Upper lobe of left lung (tissue), 6 donors: ENCODE data around the gene LRP5. TPM values are rescaled to one million over a fixed set of nuclear protein-coding genes. Genes with fewer than 3 reads are reported as not detected.

Source experiments
- ATAC-seq, 2 donors: fragments of 200-7000 bp; cut with Tn5 transposase; one replicate each; pipeline ENCODE4 v1.9.1; 2022; ENCODE audit warnings: mild to moderate bottlenecking in 2 of 2, moderate library complexity in 2 of 2; ENCODE audit not compliant: low FRiP score in 2 of 2
- DNase-seq, 2 donors: peaks; one replicate each; pipeline ENCODE4 v3.0.0-alpha.2; 2019 to 2020
- H3K27ac ChIP-seq, 4 donors: fragments of 200-600 bp; sonication (generic); one replicate each; pipeline ENCODE4 v1.5.1; 2016 to 2019
- H3K27me3 ChIP-seq, 4 donors: fragments of 200-600 bp; sonication (generic); one replicate each; pipeline ENCODE4 v1.5.1; 2017 to 2019
- H3K36me3 ChIP-seq, 4 donors: fragments of 200-600 bp; sonication (generic); one replicate each; pipeline ENCODE4 v1.5.1; 2016 to 2019
- H3K4me1 ChIP-seq, 4 donors: fragments of 200-600 bp; sonication (generic); one replicate each; pipeline ENCODE4 v1.5.1; 2018 to 2019
- H3K4me3 ChIP-seq, 4 donors: fragments of 200-600 bp; sonication (generic); one replicate each; pipeline ENCODE4 v1.5.1; 2017 to 2019; ENCODE audit warnings: mild to moderate bottlenecking in 2 of 4, moderate library complexity in 1 of 4
- H3K9me3 ChIP-seq, 4 donors: fragments of 200-600 bp; sonication (generic); one replicate each; pipeline ENCODE4 v1.5.1; 2018 to 2019
- EP300 ChIP-seq, 4 donors: sonication (generic); formaldehyde crosslinking; IDR thresholded peaks; one replicate each; pipeline ENCODE4 v1.5.1; 2017; ENCODE audit warnings: antibody characterized with exemption in 4 of 4, control low read depth in 2 of 4
- POLR2A ChIP-seq, 4 donors: fragments of 450-650 bp; IDR thresholded peaks; one replicate each; pipeline ENCODE4 v1.5.1; 2016 to 2017; ENCODE audit warnings: antibody characterized with exemption in 4 of 4, mild to moderate bottlenecking in 2 of 4
- POLR2AphosphoS5 ChIP-seq, 2 donors: sonication (generic); formaldehyde crosslinking; IDR thresholded peaks; one replicate each; pipeline ENCODE4 v1.5.1; 2017; ENCODE audit warnings: antibody characterized with exemption in 2 of 2
- WGBS, 2 donors: methylation state at CpG; one replicate each; pipeline ENCODE4 v1.1.5; 2017 to 2018; 5-methylcytosine and 5-hydroxymethylcytosine counted together
- total RNA-seq, 6 donors: library from RNA; depleted of rRNA in 4 of 6; stranded (reverse); fragments of >200 nt in 4 of 6; gene quantifications; one replicate each; pipeline versions ENCODE4 v1.1.0 to v1.2.1, GENCODE V29; 2016 to 2021
- TF ChIP-seq, protein P1 (sequence below), 6 experiments: fragments of 450-650 bp in 4 of 6; fragments of 200-600 bp in 2 of 6; sonication (generic) in 2 of 6; IDR thresholded peaks; one replicate each; pipeline ENCODE4 v1.5.1; 2016 to 2019; ENCODE audit warnings: antibody characterized with exemption in 6 of 6
- donor health status: DM: no; HTN: no; CAD: no; lungs with moderate emphysema.
- donor health status: DM: no; HTN: yes; CAD: no; lungs with severe emphysema.

Gene LRP5
- total RNA-seq, 6 donors from 2014 or later, result 51.5 to 79.4 (median 67.6) TPM

DNA sequence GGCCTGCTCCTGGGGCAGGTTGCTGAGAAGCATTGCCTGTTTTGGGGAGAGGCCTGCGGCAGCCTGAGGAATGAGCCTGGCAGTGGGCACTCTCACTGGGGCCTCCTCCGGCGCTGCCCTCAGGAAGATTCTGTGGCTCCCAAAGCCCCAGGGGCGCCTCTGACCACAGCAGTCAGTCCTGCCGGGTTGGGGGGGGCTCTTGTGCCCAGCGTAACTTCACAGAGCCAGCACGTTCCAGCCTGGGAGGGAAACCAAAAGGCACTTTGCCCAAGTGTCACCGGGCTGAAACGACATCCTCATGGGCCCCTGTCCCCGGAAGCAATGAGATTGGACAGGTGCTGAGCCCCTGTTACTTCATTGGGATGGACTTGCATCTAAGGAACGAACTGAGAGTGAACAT, 4.3 kb upstream of the LRP5 start:
- WGBS, 2 donors, result 74 to 80% methylated on average over 1 to 11 of the region's 11 CpGs
- H3K4me1 ChIP-seq, result peaks cover 3 to 10% (median 6%) of the 10 kb centered on the region in 4 donors
- no peaks in the 10 kb centered on the region for H3K36me3 ChIP-seq
- no peak overlapping the region for H3K27ac ChIP-seq
- TF ChIP-seq EP300 (IDR thresholded peaks at IDR 0.05) (no peak), POLR2A (IDR thresholded peaks at IDR 0.05) (no peak), POLR2AphosphoS5 (IDR thresholded peaks at IDR 0.05) (no peak)
- TF ChIP-seq, protein P1, sequence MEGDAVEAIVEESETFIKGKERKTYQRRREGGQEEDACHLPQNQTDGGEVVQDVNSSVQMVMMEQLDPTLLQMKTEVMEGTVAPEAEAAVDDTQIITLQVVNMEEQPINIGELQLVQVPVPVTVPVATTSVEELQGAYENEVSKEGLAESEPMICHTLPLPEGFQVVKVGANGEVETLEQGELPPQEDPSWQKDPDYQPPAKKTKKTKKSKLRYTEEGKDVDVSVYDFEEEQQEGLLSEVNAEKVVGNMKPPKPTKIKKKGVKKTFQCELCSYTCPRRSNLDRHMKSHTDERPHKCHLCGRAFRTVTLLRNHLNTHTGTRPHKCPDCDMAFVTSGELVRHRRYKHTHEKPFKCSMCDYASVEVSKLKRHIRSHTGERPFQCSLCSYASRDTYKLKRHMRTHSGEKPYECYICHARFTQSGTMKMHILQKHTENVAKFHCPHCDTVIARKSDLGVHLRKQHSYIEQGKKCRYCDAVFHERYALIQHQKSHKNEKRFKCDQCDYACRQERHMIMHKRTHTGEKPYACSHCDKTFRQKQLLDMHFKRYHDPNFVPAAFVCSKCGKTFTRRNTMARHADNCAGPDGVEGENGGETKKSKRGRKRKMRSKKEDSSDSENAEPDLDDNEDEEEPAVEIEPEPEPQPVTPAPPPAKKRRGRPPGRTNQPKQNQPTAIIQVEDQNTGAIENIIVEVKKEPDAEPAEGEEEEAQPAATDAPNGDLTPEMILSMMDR (IDR thresholded peaks at IDR 0.05), result no peak
- no peak overlapping the region for H3K4me3 ChIP-seq
- H3K9me3 ChIP-seq, result no peaks in the 10 kb centered on the region
- H3K27me3 ChIP-seq, result peaks cover 0 to 3% (median 0%) of the 10 kb centered on the region in 4 donors
- ATAC-seq (no peak), DNase-seq (peak in 1 of 2 donors; percentile 70)

DNA sequence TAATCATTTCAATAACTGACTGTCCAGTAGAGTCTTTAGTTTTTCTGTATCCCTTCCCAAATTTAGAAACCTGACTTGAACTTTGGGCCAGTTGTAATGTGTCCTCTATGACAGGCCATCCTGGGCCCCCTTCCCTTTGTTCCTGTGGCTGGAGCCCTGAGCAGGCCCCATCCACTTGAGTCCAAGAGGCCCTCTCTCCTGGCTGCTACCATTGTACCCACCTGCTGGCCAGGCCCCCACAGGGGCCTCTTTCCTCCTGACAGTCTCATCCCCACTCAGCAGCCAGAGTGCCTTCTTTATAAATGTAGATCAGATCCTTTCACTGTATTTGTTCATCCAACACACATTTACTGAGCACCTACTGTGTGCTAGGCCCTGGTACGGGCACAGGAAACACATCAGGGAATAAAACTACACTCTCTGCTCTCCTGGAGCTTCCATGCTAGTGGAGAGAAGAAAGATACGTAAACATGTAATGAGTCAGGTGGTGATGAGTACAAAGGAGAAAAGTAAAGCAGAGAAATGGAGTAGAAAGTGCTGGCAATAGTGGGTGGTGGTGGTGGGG, 2.7 kb upstream of the LRP5 start:
- DNase-seq, result no peak
- WGBS, 2 donors, result 82 to 97% methylated on average over 2 of the region's 2 CpGs
- ATAC-seq, result no peak
- Histone ChIP-seq H3K4me1 (peaks cover 14 to 25% (median 18%) of the 10 kb centered on the region in 4 donors), H3K36me3 (no peaks in the 10 kb centered on the region), H3K4me3 (no peak overlapping the region), H3K27me3 (peaks cover 0 to 5% (median 0%) of the 10 kb centered on the region in 4 donors), H3K27ac (no peak overlapping the region), H3K9me3 (no peaks in the 10 kb centered on the region)
- TF ChIP-seq EP300 (IDR thresholded peaks at IDR 0.05) (no peak), POLR2AphosphoS5 (IDR thresholded peaks at IDR 0.05) (no peak), POLR2A (IDR thresholded peaks at IDR 0.05) (no peak)
- TF ChIP-seq, protein P1 (IDR thresholded peaks at IDR 0.05), result no peak

DNA sequence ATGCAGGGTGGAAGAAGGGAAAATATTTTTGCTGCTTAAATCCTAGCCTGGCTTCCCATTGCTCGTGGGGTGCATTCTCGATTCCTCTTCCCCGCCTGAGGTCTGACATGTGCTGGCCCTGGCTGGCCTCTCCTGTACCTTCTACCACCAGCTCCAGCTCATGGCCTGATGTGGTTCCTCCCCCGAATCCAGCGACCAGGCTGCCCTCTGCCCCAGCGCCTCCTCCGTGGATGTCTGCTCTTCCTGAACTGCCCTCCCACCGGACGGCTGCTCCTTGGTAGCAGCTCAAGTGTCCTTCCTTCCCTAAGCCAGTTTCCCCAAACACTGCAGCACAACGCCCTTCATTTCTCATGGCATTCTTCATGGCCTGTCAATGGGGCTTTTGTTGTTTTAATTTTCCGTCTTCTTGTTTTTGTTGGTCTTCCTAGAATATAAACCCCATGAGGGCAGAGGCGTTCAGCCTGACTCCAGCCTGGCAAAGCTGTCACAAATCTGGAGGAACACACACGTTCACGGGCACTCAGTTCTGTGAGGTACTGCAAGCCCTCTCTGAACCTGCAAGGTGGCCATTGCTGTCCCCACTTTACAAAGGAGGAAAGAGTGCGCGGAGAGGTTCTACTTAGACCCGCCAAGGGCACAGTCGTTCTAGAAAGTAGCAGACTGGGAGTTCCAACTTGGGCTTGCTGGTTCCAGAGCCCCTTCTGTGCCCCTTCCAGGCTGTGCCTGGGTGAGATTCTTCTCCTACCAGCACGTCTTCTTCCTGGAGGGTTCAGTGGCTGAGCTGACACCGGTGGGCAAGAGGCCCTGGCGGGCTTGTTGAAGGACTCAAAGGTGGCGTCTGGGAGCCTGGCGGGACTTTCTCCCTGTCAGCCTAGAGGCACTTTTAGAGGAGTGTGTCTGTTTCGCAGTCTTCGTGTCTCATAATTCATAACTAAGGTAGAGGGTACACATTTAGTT, 953 bp upstream of the LRP5 start:
- peaks cover 0 to 5% (median 0%) of the 10 kb centered on the region in 4 donors for H3K27me3 ChIP-seq
- peak overlapping the region in 3 of 4 donors; percentile 65 to 73 (median 66) for H3K4me3 ChIP-seq
- no peaks in the 10 kb centered on the region for H3K36me3 ChIP-seq
- no peaks in the 10 kb centered on the region for H3K9me3 ChIP-seq
- peaks cover 23 to 42% (median 32%) of the 10 kb centered on the region in 4 donors for H3K4me1 ChIP-seq
- TF ChIP-seq POLR2A (IDR thresholded peaks at IDR 0.05) (no peak), POLR2AphosphoS5 (IDR thresholded peaks at IDR 0.05) (no peak), EP300 (IDR thresholded peaks at IDR 0.05) (no peak)
- TF ChIP-seq, protein P1 (IDR thresholded peaks at IDR 0.05), result no peak
- peak overlapping the region; percentile 58 to 78 (median 66) for H3K27ac ChIP-seq
- DNase-seq (no peak), ATAC-seq (no peak)
- WGBS, 2 donors, result 66 to 75% methylated on average over 25 of the region's 25 CpGs

DNA sequence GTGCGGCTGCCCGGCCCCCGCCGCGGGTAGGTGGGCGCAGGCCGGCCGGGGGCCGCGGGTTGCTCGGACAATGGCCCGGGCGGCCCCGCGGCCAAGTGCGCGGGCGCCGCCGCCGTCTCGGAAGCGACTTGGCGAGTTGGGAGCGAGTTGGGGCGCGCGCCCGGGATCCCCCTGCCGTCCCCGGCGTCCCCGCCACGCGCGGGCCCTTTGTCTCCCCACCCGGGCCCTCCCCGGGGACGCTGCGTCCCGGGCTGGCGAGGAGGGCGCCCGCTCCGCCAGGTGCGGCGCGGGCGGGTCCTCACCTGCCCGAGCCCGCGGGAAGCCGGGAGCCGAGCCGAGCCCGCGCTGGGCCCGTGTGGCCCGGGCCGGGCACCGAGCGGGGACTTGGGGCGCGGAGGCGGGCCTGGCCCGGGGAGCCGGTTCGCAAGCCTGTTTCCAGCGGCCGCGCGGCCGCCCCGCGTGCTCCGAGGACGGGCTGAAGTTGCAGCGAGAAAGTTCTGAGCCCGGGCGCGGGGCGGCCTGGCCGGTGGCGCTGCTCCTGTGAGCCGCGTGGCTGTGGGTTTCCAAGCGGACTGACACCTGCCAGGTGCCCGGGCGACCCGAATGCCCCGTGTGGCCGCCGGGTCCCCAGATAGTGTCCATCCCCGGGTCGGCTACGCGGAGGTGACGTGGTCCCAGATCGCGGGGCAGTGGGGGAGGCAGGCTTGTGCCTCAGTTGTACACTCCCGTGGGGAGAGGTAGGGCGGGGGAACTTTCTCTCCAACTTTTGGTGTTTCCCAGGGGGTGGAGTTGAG, 586 bp downstream of the LRP5 start:
- TF ChIP-seq POLR2A (IDR thresholded peaks at IDR 0.05), result no peak
- TF ChIP-seq, protein P1 (IDR thresholded peaks at IDR 0.05), result peak in 1 of 6 experiments; percentile 11
- TF ChIP-seq EP300 (IDR thresholded peaks at IDR 0.05), result no peak
- peak in 1 of 2 donors; percentile 27 for ATAC-seq
- peak overlapping the region; percentile 66 to 89 (median 71) for H3K27ac ChIP-seq
- peaks cover 0 to 5% (median 0%) of the 10 kb centered on the region in 4 donors for H3K27me3 ChIP-seq
- H3K4me3 ChIP-seq, result peak overlapping the region; percentile 11 to 73 (median 66)
- no peaks in the 10 kb centered on the region for H3K36me3 ChIP-seq
- peaks cover 33 to 55% (median 43%) of the 10 kb centered on the region in 4 donors for H3K4me1 ChIP-seq
- H3K9me3 ChIP-seq, result no peaks in the 10 kb centered on the region
- WGBS, 2 donors, result 0 to 1% methylated on average over 5 to 25 of the region's 102 CpGs
- DNase-seq, result peak in 1 of 2 donors; percentile 91
